GM13977 (cell line): ENCODE data around the gene HK2.
"Not testable (repeated sequence)": the region's sequence is repeated elsewhere in the genome, so short reads cannot be mapped to it uniquely, and the experiment has no call there.

Experiments used
- DNase-seq: peaks from one replicate; pipeline ENCODE4 v3.0.0; 2012; ENCODE audit warnings: low spot score
- CTCF ChIP-seq: IDR thresholded peaks from 2 replicates; pipeline ENCODE4 v1.5.1; 2012; ENCODE audit warnings: mild to moderate bottlenecking, control low read depth; ENCODE audit not compliant: insufficient read depth; ENCODE audit errors: extremely low read depth, missing control alignments
- in situ Hi-C: fragments of 300-500 bp; cut with MboI; formaldehyde crosslinking; loops from one replicate; pipeline ENCODE4 v1.12.0; 2022; ENCODE audit warnings: low sequenced_read_pairs, low pct_unique_long_range_greater_than_20kb, mixed read lengths, inconsistent platforms; ENCODE audit not compliant: unreplicated experiment

Gene HK2

GRCh38 chr2:74833418-74834233 is at the start of gene HK2:
Gene HK2, plus strand, starts transcription at chr2:74834127. Its CDS starts 454 bp downstream, at chr2:74834581.
- TF ChIP-seq CTCF: no peak
- DNase-seq: peak; percentile 99
- in situ Hi-C loops: no loop called here

- in situ Hi-C loops: no loop called here
- no peak for DNase-seq
- TF ChIP-seq CTCF: no peak
Measured at GRCh38 chr2:74789271-74789670, 44.7 kb upstream of the HK2 start.

GRCh38 chr2:74792282-74792681 is 41.6 kb upstream of the HK2 start:
- no peak for TF ChIP-seq CTCF
- DNase-seq: no peak
- in situ Hi-C loops: no loop called here

GRCh38 chr2:74794878-74795277 is 39.0 kb upstream of the HK2 start:
- DNase-seq, in situ Hi-C loops: not testable (repeated sequence)

GRCh38 chr2:74806355-74806839 is 27.5 kb upstream of the HK2 start:
- DNase-seq: no peak
- no peak for TF ChIP-seq CTCF
- in situ Hi-C loops: no loop called here

GRCh38 chr2:74806920-74807319 is 27.0 kb upstream of the HK2 start:
- TF ChIP-seq CTCF: no peak
- in situ Hi-C loops: no loop called here
- DNase-seq: no peak

- TF ChIP-seq CTCF: no peak
- in situ Hi-C loops: no loop called here
- DNase-seq: no peak
Measured at GRCh38 chr2:74812787-74813590, 20.9 kb upstream of the HK2 start.
